Panc1 (cell line): ENCODE results near the gene TFEB. TPM values are rescaled to one million over a fixed set of nuclear protein-coding genes. Genes with fewer than 3 reads are reported as not detected.

Source experiments
- ATAC-seq: fragments of 200-7000 bp; cut with Tn5 transposase; 2 replicates; pipeline ENCODE4 v1.9.1; 2020; ENCODE audit warnings: mild to moderate bottlenecking, moderate library complexity
- BruUV-seq: library from RNA; stranded (reverse); fragments of 400-500 nt; replicated peaks from 2 replicates; lab custom pipeline; 2021; lab: Mats Ljungman, UMichigan
- CTCF ChIA-PET: fragments of 300-600 bp; sonication (Branson Sonifier 250); formaldehyde crosslinking; loops from one replicate; lab custom pipeline; 2022; ENCODE audit warnings: antibody characterized with exemption; lab: Charles Lee
- POLR2A ChIA-PET: fragments of 300-600 bp; sonication (Branson Sonifier 250); formaldehyde crosslinking; loops from one replicate; lab custom pipeline; 2022; ENCODE audit warnings: antibody characterized with exemption; lab: Charles Lee
- DNase-seq: peaks from one replicate; pipeline ENCODE4 v3.0.0-alpha.2; 2010; ENCODE audit warnings: low read depth, low spot score
- H3K27ac ChIP-seq: 2 replicates; pipeline ENCODE4 v1.5.1; 2011; ENCODE audit warnings: mild to moderate bottlenecking, low read length, inconsistent platforms
- H3K27me3 ChIP-seq: fragments of 200-500 bp; sonication (Bioruptor generic); 2 replicates; pipeline ENCODE4 v1.6.0; 2014; ENCODE audit warnings: low read length, inconsistent platforms; ENCODE audit not compliant: control insufficient read depth, insufficient read depth
- H3K36me3 ChIP-seq: fragments of 200-500 bp; sonication (Bioruptor generic); 2 replicates; pipeline ENCODE4 v1.5.1; 2014; ENCODE audit warnings: inconsistent platforms, mild to moderate bottlenecking, low read length, moderate library complexity; ENCODE audit not compliant: control insufficient read depth, insufficient read depth
- H3K4me1 ChIP-seq: 2 replicates; pipeline ENCODE4 v1.5.1; 2011; ENCODE audit warnings: inconsistent platforms, mild to moderate bottlenecking, low read length, moderate library complexity; ENCODE audit not compliant: control insufficient read depth, insufficient read depth
- H3K4me3 ChIP-seq, 2 experiments: 2 replicates each; pipeline ENCODE4 v1.5.1; 2011 to 2012; ENCODE audit warnings: low read depth in 2 of 2, low read length in 2 of 2, mild to moderate bottlenecking in 2 of 2, inconsistent platforms in 1 of 2, moderate library complexity in 1 of 2
- H3K9me3 ChIP-seq: fragments of 200-500 bp; sonication (Bioruptor generic); 2 replicates; pipeline ENCODE4 v1.5.1; 2014; ENCODE audit warnings: low read depth, mild to moderate bottlenecking, inconsistent platforms, low read length, moderate library complexity; ENCODE audit not compliant: control insufficient read depth, insufficient read depth
- CTCF ChIP-seq: fragments of 450-650 bp; IDR thresholded peaks from 2 replicates; pipeline ENCODE4 v1.5.1; 2017; ENCODE audit warnings: mild to moderate bottlenecking
- POLR2AphosphoS5 ChIP-seq: IDR thresholded peaks from 2 replicates; pipeline ENCODE4 v1.6.1; 2012; ENCODE audit warnings: mild to moderate bottlenecking, low read depth, low read length, moderate library complexity
- REST ChIP-seq, 2 experiments: IDR thresholded peaks; 2 replicates each; pipeline ENCODE4 v1.6.1; 2011 to 2012; ENCODE audit warnings: low read depth in 2 of 2, control low read depth in 1 of 2, low read length in 1 of 2, mild to moderate bottlenecking in 1 of 2, moderate library complexity in 1 of 2; ENCODE audit not compliant: insufficient read depth in 1 of 2
- SIN3A ChIP-seq: IDR thresholded peaks from 2 replicates; pipeline ENCODE4 v1.6.1; 2012; ENCODE audit warnings: low read depth, mild to moderate bottlenecking, low read length, moderate library complexity, borderline replicate concordance; ENCODE audit not compliant: insufficient read depth
- TCF7L2 ChIP-seq: IDR thresholded peaks from 2 replicates; pipeline ENCODE4 v1.6.1; 2011; ENCODE audit warnings: mild to moderate bottlenecking, low read depth, low read length, inconsistent platforms
- in situ Hi-C: cut with HindIII; loops from 2 replicates; pipeline ENCODE4 v1.10.0; 2016; ENCODE audit warnings: low sequenced_read_pairs, low pct_unique_long_range_greater_than_20kb
- intact Hi-C: fragments of 100-400 bp; cut with micrococcal nuclease; formaldehyde crosslinking; loops from one replicate; pipeline ENCODE4 v1.10.0; 2022; ENCODE audit not compliant: unreplicated experiment
- total RNA-seq: library from RNA; stranded (reverse); gene quantifications from one replicate; pipeline ENCODE4 v1.2.1, GENCODE V29; 2021; ENCODE audit not compliant: unreplicated experiment

The TFEB gene
- total RNA-seq, 1 experiment from 2014 or later: 13.3 TPM

- Histone ChIP-seq H3K27ac (no peak overlapping the region), H3K9me3 (no peaks in the 10 kb centered on the region), H3K36me3 (no peaks in the 10 kb centered on the region), H3K4me1 (peaks cover 3% of the 10 kb centered on the region; the same call in 1 of the 2 replicates), H3K4me3 (no peak overlapping the region), H3K27me3 (no peaks in the 10 kb centered on the region)
- TF ChIP-seq SIN3A: no peak
- no peak for DNase-seq
- ATAC-seq: no peak
- BruUV-seq: no TSS peak
- ChIA-PET POLR2A (no interaction called here), CTCF (interaction anchor here (0.6 kb wide), 1 partner anchor 412 kb away, joined by 6 read pairs; no protein-coding TSS in a partner anchor)
- intact Hi-C loops: no loop called here
- in situ Hi-C loops: no loop called here
Observed at GRCh38 chr6:41649596-41649995, 85.8 kb downstream of the TFEB start.

- no peaks in the 10 kb centered on the region for H3K36me3 ChIP-seq
- intact Hi-C loops: no loop called here
Observed at GRCh38 chr6:41648921-41649320, 86.5 kb downstream of the TFEB start.

More at GRCh38 chr6:41648921-41649320, 86.5 kb downstream of the TFEB start:
- H3K4me1 ChIP-seq: peaks cover 3% of the 10 kb centered on the region; the same call in 1 of the 2 replicates
- H3K4me3 ChIP-seq: no peak overlapping the region
- TF ChIP-seq TCF7L2 (no peak), CTCF (no peak), SIN3A (no peak), POLR2AphosphoS5 (no peak), REST (IDR thresholded peaks at IDR 0.05; ENCODE audit: insufficient read depth in 1 of 2, low read depth in 2 of 2, low read length in 1 of 2) (no peak)
- DNase-seq: no peak
- no peaks in the 10 kb centered on the region for H3K27me3 ChIP-seq
- ATAC-seq: no peak
- ChIA-PET POLR2A (no interaction called here), CTCF (no interaction called here)
- no TSS peak for BruUV-seq
- H3K9me3 ChIP-seq: no peaks in the 10 kb centered on the region
- in situ Hi-C loops: no loop called here
- no peak overlapping the region for H3K27ac ChIP-seq
